Naive thymus-derived CD8-positive, alpha-beta T cell (primary cell): ENCODE data around the gene KY. TPM values are rescaled to one million over a fixed set of nuclear protein-coding genes. Genes with fewer than 3 reads are reported as not detected.

Experiments
- ATAC-seq, 2 donors: fragments of 150-1000 bp; cut with Tn5 transposase in 1 of 2; sonication (Bioruptor Pico), chemical (Tn5 transposase) in 1 of 2; 1 replicate in 1 of 2; 2 replicates in 1 of 2; pipeline ENCODE4 v1.10.0; 2021; ENCODE audit warnings: mild to moderate bottlenecking in 2 of 2, moderate library complexity in 2 of 2
- POLR2A ChIA-PET: fragments of 350-600 bp; sonication (Branson Sonifier 250); formaldehyde crosslinking; loops from one replicate; lab custom pipeline; 2021; ENCODE audit warnings: antibody characterized with exemption; lab: Charles Lee
- DNase-seq, 10 donors: peaks; one replicate each; pipeline versions ENCODE4 v3.0.0 to v3.0.0-alpha.2; 2020 to 2022
- H3K27ac Mint-ChIP-seq, 10 donors: one replicate each; pipeline ENCODE4 v1.8.0; 2020 to 2022; ENCODE audit warnings: mild to moderate bottlenecking in 10 of 10, mixed read lengths in 10 of 10, moderate library complexity in 4 of 10, inconsistent platforms in 1 of 10
- H3K27me3 Mint-ChIP-seq, 5 donors: one replicate each; pipeline ENCODE4 v1.8.0; 2021 to 2022; ENCODE audit warnings: mixed read lengths in 5 of 5
- H3K36me3 Mint-ChIP-seq, 3 donors: one replicate each; pipeline ENCODE4 v1.8.0; 2020 to 2022; ENCODE audit warnings: mixed read lengths in 3 of 3, mild to moderate bottlenecking in 2 of 3, inconsistent platforms in 1 of 3
- H3K4me1 Mint-ChIP-seq, 4 donors: one replicate each; pipeline ENCODE4 v1.8.0; 2021 to 2022; ENCODE audit warnings: mixed read lengths in 4 of 4
- H3K4me3 Mint-ChIP-seq, 10 donors: one replicate each; pipeline ENCODE4 v1.8.0; 2020 to 2022; ENCODE audit warnings: mild to moderate bottlenecking in 10 of 10, mixed read lengths in 10 of 10, moderate library complexity in 6 of 10, inconsistent platforms in 1 of 10
- H3K9me3 Mint-ChIP-seq, 9 donors: one replicate each; pipeline ENCODE4 v1.8.0; 2020 to 2022; ENCODE audit warnings: mixed read lengths in 9 of 9, mild to moderate bottlenecking in 3 of 9, inconsistent platforms in 1 of 9, moderate library complexity in 1 of 9
- polyA plus RNA-seq, 3 donors: library from polyadenylated mRNA; unstranded; fragments of 300-500 nt; fragmentation: Illumina TruSeq; gene quantifications; one replicate each; pipeline ENCODE4 v1.2.3, GENCODE V29; 2021
- total RNA-seq, 8 experiments: library from RNA in 2 of 8; stranded (reverse) in 2 of 8; gene quantifications; one replicate each; pipeline ENCODE4 v1.2.3 and lab custom pipeline; 2021 to 2026

KY gene
- total RNA-seq (not detected), polyA plus RNA-seq (not detected), total RNA-seq (lab: John Stamatoyannopoulos, UW) (0 reads per million in 6 experiments)

DNA sequence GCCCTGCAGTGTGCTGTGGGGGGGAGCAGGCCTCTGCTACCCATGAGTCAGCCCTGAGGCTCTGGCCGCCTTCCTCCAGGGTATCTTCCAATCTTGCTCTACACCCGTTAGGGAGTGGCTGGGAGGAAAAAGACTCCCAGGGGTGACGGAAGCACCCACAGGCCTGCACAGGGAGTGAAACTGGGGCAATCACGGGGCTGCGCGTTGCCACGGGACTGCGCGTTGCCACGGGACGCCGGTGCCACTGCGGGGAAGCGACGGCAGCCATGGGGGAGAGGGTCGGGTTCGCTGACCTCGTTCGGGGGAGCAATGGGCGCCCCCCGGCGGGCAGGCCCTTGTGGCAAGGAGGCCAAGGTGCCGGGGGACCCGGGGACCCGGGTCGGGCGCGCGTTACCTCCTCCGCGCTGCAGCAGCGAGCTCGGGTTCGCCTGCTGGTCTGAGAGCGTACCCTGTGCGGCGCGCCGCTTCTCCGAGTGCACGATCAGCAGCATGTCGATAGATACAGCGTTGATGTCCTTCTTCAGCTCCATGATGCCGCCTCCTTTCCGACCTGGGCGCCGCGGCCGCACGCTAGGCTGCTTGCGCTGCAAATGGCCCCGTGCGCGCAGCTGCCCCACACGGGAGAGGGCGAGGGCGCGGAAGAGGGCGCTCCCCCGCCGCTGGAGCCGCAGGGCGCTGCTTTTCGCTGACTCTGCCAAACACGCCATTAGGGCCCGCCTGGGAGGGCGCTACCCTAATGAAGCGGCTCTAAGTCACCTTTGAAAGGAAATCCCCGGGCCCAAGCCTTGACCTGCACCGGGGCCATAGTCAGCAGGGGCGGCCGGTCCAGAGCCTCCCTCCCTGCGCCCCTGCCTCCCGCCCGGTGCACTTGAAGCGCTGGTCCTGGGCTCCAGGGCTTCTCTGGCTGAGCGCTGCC is at the start of gene KY:
Gene KY, minus strand, starts transcription at position 592 of the 916 bp plus-strand sequence. Its CDS starts 62 bp downstream, at position 530.
- Mint-ChIP-seq H3K4me3 (no peak within 1 kb of the TSS), H3K9me3 (no peaks in the 10 kb centered on the region), H3K27ac (no peak within 1 kb of the TSS), H3K27me3 (peaks cover 10 to 41% (median 21%) of the 10 kb centered on the region in 5 donors), H3K4me1 (peaks cover 0 to 7% (median 0%) of the 10 kb centered on the region in 4 donors), H3K36me3 (no peaks in the 10 kb centered on the region)
- ATAC-seq (no peak), DNase-seq (no peak)
- POLR2A ChIA-PET, result no interaction called here

GRCh38 chr3:134699721-134700120 is 48.9 kb upstream of the KY start:
- Mint-ChIP-seq H3K27ac (no peak overlapping the region), H3K4me3 (no peak overlapping the region), H3K9me3 (no peaks in the 10 kb centered on the region), H3K36me3 (no peaks in the 10 kb centered on the region), H3K27me3 (peaks cover 3 to 20% (median 10%) of the 10 kb centered on the region in 5 donors), H3K4me1 (no peaks in the 10 kb centered on the region)
- ATAC-seq, result no peak
- DNase-seq, result no peak
- POLR2A ChIA-PET, result no interaction called here

DNA sequence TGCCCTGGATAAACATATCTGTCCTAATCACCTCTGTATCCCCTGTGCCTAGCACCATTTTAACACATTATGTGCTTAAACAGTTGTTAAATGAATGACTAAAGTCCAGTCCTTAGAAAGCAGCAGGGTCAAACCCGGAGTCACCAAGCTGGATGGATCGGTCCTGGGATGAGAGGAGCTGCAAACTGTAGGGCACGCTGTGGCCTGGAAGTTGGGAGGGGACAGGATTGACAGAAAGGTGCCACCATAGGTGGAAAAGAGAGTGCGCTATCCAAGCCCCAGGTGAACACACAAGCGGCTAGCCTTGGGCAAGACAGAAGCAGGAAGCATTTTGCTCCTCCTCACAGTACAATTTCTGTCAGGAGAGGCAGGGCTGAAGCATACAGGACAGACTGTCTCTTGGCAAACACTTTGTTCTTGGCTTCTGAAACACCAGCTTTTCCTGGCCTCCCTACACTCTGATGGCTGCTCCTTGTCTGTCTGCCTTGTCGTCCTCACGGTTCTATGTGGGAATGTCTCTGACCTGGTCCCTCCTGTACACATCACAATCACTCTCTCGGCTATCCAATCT is 48.4 kb upstream of the KY start:
- Mint-ChIP-seq H3K9me3 (no peaks in the 10 kb centered on the region), H3K27me3 (peaks cover 3 to 25% (median 10%) of the 10 kb centered on the region in 5 donors), H3K4me1 (no peaks in the 10 kb centered on the region), H3K4me3 (no peak overlapping the region), H3K36me3 (no peaks in the 10 kb centered on the region), H3K27ac (no peak overlapping the region)
- DNase-seq (no peak), ATAC-seq (no peak)
- POLR2A ChIA-PET, result no interaction called here

DNA sequence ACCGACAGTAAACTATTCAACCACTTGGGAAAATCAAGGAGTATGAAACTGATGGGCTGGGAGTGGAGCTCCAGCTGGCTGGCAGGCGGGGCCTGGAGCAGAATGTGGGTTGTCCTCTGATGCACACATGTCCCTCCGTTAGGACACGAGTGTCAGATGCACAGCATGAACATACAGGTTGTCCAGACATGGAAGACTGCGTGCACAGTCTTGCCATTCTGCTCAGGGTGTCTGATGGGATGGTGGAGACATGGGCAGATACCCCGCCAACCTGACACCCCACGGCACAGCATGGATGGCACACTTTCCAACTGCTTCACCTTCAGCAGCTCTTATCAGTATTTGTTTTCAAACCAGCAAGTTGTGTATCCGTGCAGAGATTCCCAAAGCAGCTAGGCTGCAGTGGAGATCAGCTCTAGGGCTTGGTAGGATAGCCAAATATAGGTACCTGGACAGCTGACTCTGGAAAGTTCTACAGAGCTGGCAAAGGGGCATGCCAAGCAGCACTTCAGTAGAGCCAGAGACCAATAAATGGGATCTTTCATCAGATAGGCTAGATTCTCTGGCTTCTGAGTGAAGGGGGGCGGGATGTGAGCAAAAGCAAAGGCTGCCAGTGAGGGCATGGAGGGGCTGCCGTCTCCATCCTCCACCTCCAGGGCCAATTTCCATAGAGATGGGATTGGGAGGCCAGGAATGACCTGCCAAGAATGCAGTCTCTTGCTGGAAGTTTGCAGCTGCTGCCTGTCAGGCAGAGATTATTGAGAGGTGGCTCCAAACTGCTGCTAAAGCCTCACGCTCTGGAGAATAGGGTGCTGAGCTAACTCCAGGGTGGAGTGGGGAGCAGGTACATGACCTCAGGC is 47.2 kb upstream of the KY start:
- Mint-ChIP-seq H3K9me3 (peaks cover 0 to under 1% (median 0%) of the 10 kb centered on the region in 9 donors), H3K4me3 (no peak overlapping the region), H3K36me3 (no peaks in the 10 kb centered on the region), H3K27ac (no peak overlapping the region), H3K27me3 (peaks cover 3 to 22% (median 9%) of the 10 kb centered on the region in 5 donors), H3K4me1 (no peaks in the 10 kb centered on the region)
- POLR2A ChIA-PET, result no interaction called here
- DNase-seq (no peak), ATAC-seq (no peak)

DNA sequence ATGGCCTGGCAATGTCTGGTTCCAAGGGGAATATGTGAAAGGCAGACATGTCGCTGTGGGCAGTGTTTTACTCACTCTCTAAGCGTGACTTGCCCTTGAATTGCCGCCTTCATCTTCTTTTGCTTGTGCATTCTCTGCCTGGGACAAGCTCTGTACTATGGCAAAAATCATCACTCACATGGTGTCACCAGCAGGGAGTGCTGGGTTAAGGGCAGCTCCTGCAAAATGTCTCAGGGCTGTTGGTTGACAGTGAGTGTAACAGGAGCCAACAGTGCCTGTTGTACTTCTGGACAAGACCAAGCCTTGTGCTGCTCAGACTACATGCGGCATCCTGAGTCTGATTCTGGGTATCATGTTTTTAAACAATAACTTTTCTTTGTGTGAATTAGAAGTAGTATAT is 45.3 kb upstream of the KY start:
- Mint-ChIP-seq H3K4me3 (no peak overlapping the region), H3K4me1 (no peaks in the 10 kb centered on the region), H3K27me3 (peaks cover 0 to 25% (median 8%) of the 10 kb centered on the region in 5 donors), H3K9me3 (peaks cover 0 to 4% (median 0%) of the 10 kb centered on the region in 9 donors), H3K36me3 (no peaks in the 10 kb centered on the region), H3K27ac (no peak overlapping the region)
- POLR2A ChIA-PET, result no interaction called here
- no peak for DNase-seq
- no peak for ATAC-seq

DNA sequence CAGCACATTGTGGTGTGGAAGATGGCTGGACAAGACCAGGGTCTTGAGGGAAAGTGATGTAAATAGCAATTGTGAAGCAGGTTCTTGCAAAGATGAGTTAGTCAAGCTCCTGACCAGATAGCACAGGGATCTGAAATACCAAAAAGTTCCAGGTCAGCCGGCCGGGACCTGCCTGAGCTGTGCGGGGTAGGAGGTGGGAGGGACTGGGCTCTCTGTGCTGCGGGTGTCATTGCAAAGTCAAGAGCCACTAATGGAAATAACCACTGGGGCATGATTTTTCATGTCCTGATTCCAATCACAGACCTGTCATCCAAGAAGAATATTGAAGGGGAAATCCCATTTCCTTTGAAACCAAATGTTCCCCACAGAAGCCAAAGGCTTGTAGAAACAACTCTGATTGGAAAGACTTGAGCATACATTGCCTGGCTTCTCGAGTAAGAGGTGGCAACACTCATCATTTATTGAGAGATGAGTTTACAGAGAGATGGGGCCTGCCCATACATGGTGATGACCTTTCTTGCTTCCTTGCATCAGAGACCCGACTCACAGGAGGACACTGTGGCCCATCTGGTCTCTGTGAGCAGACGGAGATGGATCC is 44.2 kb upstream of the KY start:
- no peak overlapping the region for H3K4me3 Mint-ChIP-seq
- H3K27me3 Mint-ChIP-seq, result peaks cover 0 to 16% (median 5%) of the 10 kb centered on the region in 5 donors
- H3K4me1 Mint-ChIP-seq, result no peaks in the 10 kb centered on the region
- no peak overlapping the region for H3K27ac Mint-ChIP-seq
- peaks cover 0 to 4% (median 0%) of the 10 kb centered on the region in 9 donors for H3K9me3 Mint-ChIP-seq
- ATAC-seq, result no peak
- H3K36me3 Mint-ChIP-seq, result no peaks in the 10 kb centered on the region
- DNase-seq, result no peak
- POLR2A ChIA-PET, result no interaction called here

GRCh38 chr3:134694466-134694865 is 43.6 kb upstream of the KY start:
- H3K4me3 Mint-ChIP-seq, result no peak overlapping the region
- ATAC-seq (no peak), DNase-seq (no peak)
- POLR2A ChIA-PET, result no interaction called here
- H3K36me3 Mint-ChIP-seq, result no peaks in the 10 kb centered on the region
- no peak overlapping the region for H3K27ac Mint-ChIP-seq
- H3K27me3 Mint-ChIP-seq, result peaks cover 0 to 11% (median 5%) of the 10 kb centered on the region in 5 donors
- H3K9me3 Mint-ChIP-seq, result peaks cover 0 to 4% (median 0%) of the 10 kb centered on the region in 9 donors
- no peaks in the 10 kb centered on the region for H3K4me1 Mint-ChIP-seq

DNA sequence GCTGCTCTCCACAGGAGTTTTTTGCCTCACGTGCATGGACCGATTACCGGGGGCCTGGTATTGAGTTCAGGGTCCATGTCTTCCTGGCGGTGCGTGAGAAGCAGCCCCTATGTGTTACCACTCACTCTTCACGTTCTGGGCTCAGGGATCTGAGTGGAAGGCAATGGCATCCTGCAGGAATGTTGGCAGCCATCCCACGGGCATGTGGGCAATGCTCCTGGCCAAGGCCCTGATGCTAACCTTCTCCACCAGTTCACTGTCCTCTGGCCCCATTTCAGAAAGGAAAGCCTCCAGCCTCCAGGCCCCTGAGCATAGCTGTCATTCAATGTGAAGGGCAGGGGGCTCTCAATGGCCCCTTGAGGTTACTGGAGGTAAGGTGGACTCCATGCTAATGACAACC is 43.0 kb upstream of the KY start:
- Mint-ChIP-seq H3K4me1 (no peaks in the 10 kb centered on the region), H3K27ac (peak overlapping the region in 1 of 10 donors; percentile 3), H3K36me3 (no peaks in the 10 kb centered on the region), H3K27me3 (peaks cover 0 to 11% (median 5%) of the 10 kb centered on the region in 5 donors), H3K4me3 (no peak overlapping the region), H3K9me3 (peaks cover 0 to 4% (median 0%) of the 10 kb centered on the region in 9 donors)
- POLR2A ChIA-PET, result no interaction called here
- ATAC-seq (no peak), DNase-seq (no peak)

GRCh38 chr3:134693226-134693625 is 42.4 kb upstream of the KY start:
- DNase-seq (no peak), ATAC-seq (no peak)
- Mint-ChIP-seq H3K27me3 (peaks cover 0 to 11% (median 5%) of the 10 kb centered on the region in 5 donors), H3K4me1 (no peaks in the 10 kb centered on the region), H3K9me3 (peaks cover 0 to 4% (median 0%) of the 10 kb centered on the region in 9 donors), H3K4me3 (no peak overlapping the region), H3K27ac (no peak overlapping the region), H3K36me3 (no peaks in the 10 kb centered on the region)
- POLR2A ChIA-PET, result no interaction called here

GRCh38 chr3:134690226-134690625 is 39.4 kb upstream of the KY start:
- no peak for DNase-seq
- Mint-ChIP-seq H3K36me3 (no peaks in the 10 kb centered on the region), H3K9me3 (peaks cover 0 to 4% (median 0%) of the 10 kb centered on the region in 9 donors), H3K27ac (no peak overlapping the region), H3K4me3 (no peak overlapping the region), H3K4me1 (no peaks in the 10 kb centered on the region), H3K27me3 (peaks cover 0 to 11% (median 5%) of the 10 kb centered on the region in 5 donors)
- POLR2A ChIA-PET, result no interaction called here
- no peak for ATAC-seq

GRCh38 chr3:134687642-134688041 is 36.8 kb upstream of the KY start:
- H3K9me3 Mint-ChIP-seq, result peaks cover 0 to under 1% (median 0%) of the 10 kb centered on the region in 9 donors
- ATAC-seq (no peak), DNase-seq (no peak)
- POLR2A ChIA-PET, result no interaction called here
- H3K4me1 Mint-ChIP-seq, result no peaks in the 10 kb centered on the region
- no peaks in the 10 kb centered on the region for H3K36me3 Mint-ChIP-seq
- H3K4me3 Mint-ChIP-seq, result no peak overlapping the region
- no peak overlapping the region for H3K27ac Mint-ChIP-seq
- H3K27me3 Mint-ChIP-seq, result peaks cover 0 to 5% (median 3%) of the 10 kb centered on the region in 5 donors
